ENCODE data around the gene TBC1D21.
"Not testable (repeated sequence)": the region's sequence is repeated elsewhere in the genome, so short reads cannot be mapped to it uniquely, and the experiment has no call there.

The TBC1D21 gene

GRCh38 chr15:73931441-73931840, 58.1 kb downstream of the TBC1D21 start:
- no peak for DNase-seq

GRCh38 chr15:73932381-73933191, 59.2 kb downstream of the TBC1D21 start:
- no peak for DNase-seq

GRCh38 chr15:73934281-73934680, 60.9 kb downstream of the TBC1D21 start:
- no peak for DNase-seq

- no peak for DNase-seq
These were observed 62.2 kb downstream of the TBC1D21 start for GRCh38 chr15:73935547-73935946.

- no peak for DNase-seq
These were observed 62.8 kb downstream of the TBC1D21 start for GRCh38 chr15:73936181-73936580.

GRCh38 chr15:73936588-73937290, 63.4 kb downstream of the TBC1D21 start:
- DNase-seq: no peak

- DNase-seq: no peak
These were observed 63.9 kb downstream of the TBC1D21 start for GRCh38 chr15:73937296-73937695.

GRCh38 chr15:73937726-73938125, 64.4 kb downstream of the TBC1D21 start:
- no peak for DNase-seq

GRCh38 chr15:73938516-73938915, 65.2 kb downstream of the TBC1D21 start:
- DNase-seq: not testable (repeated sequence)
